ENCODE data around the gene RAET1G.
"Not testable (repeated sequence)": the region's sequence is repeated elsewhere in the genome, so short reads cannot be mapped to it uniquely, and the experiment has no call there.

Gene RAET1G, protein sequence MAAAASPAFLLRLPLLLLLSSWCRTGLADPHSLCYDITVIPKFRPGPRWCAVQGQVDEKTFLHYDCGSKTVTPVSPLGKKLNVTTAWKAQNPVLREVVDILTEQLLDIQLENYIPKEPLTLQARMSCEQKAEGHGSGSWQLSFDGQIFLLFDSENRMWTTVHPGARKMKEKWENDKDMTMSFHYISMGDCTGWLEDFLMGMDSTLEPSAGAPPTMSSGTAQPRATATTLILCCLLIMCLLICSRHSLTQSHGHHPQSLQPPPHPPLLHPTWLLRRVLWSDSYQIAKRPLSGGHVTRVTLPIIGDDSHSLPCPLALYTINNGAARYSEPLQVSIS

DNA sequence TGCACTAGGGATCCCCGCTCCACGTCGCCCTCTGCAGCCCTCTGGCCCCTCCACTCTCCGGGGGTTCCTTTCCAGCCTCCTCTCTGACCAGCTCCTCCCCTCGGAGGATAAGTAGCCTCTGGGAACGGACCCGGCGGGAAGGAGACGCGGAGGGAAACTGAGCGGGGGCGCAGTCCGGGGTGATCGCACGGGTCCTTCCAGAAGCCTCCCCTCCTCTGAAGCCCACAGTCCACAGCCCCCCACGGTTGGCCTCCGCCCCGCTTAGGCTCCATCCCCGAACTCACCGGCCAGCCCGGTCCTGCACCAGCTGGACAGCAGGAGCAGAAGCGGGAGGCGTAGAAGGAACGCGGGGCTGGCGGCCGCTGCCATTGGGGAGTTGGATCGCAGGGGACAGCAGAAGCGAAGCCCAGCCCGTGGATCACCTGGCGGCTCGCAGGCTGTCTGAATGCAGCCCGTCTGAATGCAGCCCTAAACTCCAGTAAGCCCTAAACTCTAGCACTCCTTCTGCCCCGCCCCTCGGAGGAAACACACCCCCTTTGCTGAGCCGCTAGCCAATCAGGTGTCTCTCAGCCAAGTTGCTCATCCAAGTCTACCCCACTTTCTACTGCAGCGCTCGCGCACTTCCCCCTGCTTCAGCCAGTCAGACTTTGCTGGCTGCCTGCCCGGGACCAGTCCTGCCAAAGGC lies at the start of gene RAET1G:
Gene RAET1G (minus strand): TSS at position 480 of the 685 bp plus-strand sequence. CDS start 111 bp downstream, at position 369.
- peak; percentile 76 for DNase-seq

DNA sequence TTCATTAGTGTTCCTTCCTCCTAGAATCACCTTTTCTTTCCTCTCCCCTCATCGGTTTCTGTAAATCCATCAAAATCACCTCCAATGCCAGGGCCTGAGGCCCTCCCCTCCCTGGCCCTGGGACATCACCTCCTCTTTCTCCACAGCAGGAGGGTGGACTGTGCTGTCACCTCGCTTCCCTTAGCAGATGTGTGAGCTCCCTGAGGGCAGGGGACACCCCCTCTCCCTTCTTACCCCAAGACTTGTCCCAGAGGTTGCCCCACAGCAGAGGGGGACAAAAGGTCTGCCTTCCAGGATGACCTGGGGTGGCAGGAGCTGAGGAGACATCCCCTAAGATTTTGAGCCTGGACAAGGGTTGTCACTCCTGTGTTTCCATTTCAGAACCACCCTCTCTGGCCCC lies 46.7 kb upstream of the RAET1G start:
- no peak for DNase-seq

DNA sequence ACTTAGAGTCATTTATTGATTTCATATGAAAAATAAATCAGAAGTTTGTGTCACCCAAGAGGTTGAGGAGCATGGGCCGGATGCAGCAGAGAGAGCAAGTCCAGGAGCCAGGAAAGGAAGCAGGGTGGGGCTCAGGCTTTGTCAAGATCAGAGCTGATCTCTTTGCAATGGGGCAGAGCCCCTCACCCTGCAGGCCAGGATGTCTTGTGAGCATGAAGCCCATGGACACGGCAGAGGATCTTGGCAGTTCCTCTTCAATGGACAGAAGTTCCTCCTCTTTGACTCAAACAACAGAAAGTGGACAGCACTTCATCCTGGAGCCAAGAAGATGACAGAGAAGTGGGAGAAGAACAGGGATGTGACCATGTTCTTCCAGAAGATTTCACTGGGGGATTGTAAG lies 46.0 kb upstream of the RAET1G start:
- DNase-seq, result not testable (repeated sequence)

- not testable (repeated sequence) for DNase-seq
These were observed 45.1 kb upstream of the RAET1G start for GRCh38 chr6:149967999-149968398.

- no peak for DNase-seq
These were observed 44.7 kb upstream of the RAET1G start for GRCh38 chr6:149967591-149967990.

DNA sequence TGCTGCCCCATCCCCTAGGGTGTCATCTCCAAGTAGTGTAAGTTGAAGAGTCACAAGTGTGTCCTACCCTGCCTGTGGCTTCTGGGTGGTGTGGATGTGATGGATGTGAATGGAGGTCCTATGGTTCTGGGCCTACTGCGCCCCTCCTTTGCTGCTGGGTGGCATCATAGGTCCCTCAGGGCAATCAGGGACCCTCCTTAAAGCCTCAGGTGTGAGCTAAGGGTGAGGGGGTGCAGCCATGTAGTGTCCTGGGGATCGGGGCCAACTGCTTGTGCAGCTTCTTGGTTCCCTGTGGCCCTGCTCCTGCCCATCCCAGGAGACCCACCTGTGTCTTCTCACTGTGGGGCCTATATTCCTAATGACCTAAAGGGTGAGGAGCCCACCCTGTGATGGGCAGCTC lies 43.4 kb upstream of the RAET1G start:
- not testable (repeated sequence) for DNase-seq

DNA sequence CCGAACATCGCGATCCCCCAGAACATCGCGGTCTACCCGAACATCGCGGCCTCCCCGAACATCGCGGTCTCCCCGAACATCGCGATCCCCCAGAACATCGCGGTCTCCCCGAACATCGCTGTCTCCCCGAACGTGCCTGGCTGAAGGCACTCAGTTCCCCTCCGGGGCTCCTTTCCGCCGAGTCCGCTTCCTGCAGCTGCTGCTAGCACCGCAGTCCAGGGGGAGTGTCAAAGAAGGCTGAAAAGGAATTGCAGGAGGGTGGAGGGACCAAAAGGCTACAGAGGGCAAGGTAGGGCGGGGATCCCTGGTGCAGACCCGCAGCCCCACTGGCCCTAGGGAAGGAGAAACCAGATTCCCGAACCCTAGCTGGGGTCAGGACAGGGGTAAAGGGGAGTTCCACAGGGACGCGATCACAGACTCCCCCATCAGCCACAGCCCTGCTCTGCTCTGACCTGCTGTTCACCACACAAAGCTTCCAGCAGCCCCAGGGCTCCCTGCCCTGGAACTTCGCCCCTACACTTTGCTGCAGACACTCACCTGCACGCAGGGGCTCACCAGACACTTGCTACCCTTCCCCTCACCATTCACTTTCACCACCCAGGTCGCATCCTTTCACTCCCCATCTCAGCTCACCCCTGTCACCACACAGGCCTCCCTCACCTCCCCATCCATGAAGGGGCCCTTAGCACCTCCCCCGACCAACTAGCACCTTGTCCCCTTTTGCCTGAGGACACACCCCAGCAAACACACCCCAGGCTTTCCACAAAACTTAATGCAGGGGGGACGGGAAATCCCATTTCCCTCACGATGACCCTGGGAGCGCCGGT lies 42.5 kb upstream of the RAET1G start:
- peak; percentile 28 for DNase-seq

DNA sequence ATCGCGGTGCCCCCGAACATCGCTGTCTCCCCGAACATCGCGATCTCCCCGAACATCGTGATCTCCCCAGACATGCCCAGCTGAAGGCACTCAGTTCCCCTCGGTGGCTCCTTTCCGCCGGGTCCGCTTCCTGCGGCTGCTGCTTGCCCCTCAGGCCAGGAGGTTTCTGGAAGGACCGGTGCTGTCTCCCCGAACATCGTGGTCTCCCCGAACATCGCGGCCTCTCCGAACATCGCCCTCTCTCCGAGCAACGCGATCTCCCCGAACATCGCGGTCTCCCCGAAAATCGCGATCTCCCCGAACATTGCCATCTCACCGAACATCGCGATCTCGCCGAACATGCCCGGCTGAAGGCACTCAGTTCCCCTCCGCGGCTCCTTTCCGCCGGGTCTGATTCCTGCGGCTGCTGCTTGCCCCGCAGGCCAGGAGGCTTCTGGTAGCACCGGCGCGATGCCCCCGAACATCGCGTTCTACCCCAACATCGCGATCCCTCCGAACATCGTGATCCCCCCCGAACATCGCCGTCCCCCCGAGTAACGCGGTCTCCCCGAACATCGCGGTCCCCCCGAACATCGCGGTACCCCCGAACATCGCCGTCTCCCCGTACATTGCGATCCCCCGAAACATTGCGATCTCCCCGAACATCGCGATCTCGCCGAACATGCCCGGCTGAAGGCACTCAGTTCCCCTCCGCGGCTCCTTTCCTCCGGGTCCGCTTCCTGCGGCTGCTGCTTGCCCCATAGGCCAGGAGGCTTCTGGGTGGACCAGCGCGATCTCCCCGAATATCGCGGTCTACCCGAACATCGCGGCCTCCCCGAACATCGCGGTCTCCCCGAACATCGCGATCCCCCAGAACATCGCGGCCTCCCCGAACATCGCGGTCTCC lies 41.6 kb upstream of the RAET1G start:
- peak; percentile 30 for DNase-seq

DNA sequence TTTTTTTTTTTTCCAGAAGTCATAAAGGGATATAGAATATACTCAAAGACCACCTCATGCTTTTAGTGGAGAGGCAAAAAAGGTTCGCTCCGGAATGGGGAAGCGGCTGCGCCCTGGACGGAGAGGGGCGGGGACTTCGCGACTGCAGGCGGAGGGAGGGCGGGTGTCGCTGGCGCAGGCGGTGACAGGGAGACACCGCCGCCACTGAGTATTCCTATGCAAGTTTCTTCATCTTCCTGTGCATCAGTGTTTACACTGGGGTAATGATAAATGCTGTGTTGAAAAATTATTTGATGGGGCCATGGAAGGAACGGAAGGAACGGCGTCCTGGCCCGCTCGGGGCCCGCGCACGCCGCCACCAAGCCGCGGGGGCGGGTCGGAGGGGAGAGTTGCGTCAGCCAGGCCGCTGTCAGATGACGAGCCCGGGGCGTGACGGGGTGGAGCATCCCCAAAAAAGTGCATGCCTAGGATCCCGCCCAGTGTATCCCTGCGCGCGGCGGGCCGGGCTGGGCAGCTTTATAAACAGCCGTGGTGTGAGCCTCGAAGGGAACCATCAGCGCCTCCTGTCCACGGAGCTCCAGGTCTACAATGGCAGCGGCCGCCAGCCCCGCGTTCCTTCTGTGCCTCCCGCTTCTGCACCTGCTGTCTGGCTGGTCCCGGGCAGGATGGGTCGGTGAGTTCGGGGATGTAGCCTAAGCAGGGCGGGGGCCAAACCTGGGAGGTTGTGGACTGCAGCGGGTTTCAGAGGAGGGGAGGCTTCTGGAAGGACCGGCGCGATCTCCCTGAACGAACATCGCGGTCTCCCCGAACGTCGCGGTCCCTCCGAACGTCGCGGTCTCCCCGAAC lies 40.8 kb upstream of the RAET1G start, which contains the start of gene ULBP1:
Gene ULBP1 (plus strand): TSS at position 482 of the 846 bp plus-strand sequence. CDS start 107 bp downstream, at position 589.
- peak; percentile 80 for DNase-seq

DNA sequence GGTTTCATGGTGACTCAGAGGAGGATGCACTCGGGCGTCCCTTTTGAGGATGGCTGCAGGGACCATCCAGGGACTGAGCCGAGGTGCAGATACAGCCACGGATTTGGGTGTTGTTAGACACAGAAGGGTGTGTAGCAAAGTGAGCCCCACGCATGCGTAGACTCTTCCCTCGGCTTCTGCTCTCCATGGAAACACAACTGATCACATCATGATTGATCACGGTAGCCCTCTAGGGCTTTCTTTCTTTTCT lies 40.2 kb upstream of the RAET1G start:
- DNase-seq, result peak; percentile 37

DNA sequence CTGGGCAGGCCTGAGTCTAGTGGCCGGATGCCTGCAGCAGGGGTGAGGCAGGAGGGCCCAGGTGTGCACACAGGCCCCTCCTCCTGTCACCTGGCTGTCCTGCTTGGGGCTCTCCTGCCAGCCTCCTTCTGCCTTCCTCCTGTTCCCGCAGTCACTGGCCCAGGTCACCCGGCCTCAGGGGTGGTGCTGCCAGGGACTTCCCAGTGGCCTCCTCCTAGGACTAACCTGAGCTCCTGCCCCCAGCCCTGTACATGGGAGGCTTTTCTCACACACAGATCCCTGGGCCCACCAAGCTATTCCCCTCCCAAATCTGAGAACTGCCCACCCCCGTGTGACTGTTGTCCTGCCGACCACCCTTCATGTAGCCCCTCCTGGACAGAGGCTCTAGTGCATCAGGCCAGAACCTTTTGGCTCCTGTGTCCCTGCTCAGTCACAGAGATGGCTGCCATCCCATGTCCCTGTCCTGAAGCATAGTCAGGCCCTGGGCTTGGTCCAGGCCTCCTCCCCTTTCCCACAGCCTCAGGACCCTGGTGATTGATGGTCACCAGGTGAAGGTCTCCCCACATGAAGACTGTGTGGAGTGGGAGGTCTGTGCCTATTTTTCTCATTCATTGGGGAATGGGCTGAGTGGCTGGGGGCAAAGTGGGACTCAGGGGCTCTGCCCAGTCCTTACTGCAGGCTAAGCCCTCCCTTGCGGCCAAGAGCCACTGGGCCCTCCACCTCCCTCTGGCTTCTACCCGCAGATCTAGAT lies 39.7 kb upstream of the RAET1G start:
- no peak for DNase-seq

- DNase-seq, result peak; percentile 30
These were observed 39.0 kb upstream of the RAET1G start for GRCh38 chr6:149961728-149962425.

DNA sequence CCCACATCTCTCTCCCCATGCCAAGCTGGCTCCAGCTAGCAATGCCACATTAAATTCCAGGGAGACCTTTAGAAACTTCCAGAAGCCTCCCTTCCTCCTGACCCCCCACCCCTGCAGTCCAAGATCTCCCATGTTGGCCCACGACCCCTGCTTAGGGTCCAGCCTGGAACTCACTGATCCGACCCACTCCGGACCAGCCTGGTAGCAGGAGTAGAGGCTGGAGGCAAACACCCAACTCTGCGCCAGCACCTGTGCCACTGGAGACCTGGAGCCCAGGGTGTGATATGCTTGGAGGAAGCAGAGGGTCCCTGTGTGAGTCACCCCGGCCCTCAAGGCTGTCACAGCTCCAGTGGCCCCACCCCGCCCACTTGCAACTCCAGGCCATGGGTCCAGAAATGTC lies 37.6 kb upstream of the RAET1G start:
- no peak for DNase-seq

DNA sequence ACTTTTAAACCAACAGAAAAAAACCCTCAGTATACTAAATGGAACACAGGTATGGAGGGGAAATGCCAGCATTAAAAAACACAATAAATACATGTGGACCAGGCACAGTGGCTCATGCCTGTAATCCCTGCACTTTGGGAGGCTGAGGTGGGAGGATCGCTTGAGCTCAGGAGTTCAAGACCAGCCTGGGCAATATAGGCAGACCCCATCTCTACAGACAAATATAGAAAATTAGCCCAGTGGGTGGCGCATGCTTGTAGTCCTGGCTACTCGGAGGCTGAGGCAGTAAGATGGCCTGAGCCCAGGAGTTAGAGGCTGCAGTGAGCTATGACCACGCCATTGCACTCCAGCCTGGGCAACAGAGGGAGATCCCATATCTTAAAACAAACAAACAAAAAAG lies 36.9 kb upstream of the RAET1G start:
- not testable (repeated sequence) for DNase-seq

GRCh38 chr6:149958124-149958523 lies 35.2 kb upstream of the RAET1G start:
- DNase-seq, result not testable (repeated sequence)

- DNase-seq, result not testable (repeated sequence)
These were observed 32.9 kb upstream of the RAET1G start for GRCh38 chr6:149955654-149956317.

- not testable (repeated sequence) for DNase-seq
These were observed 32.2 kb upstream of the RAET1G start for GRCh38 chr6:149954984-149955653.

GRCh38 chr6:149954328-149954983 lies 31.5 kb upstream of the RAET1G start:
- DNase-seq, result not testable (repeated sequence)

Measured in stimulated activated CD4-positive, alpha-beta T cell treated with anti-CD3 and anti-CD28 coated beads, Interleukin-12 subunit alpha, Interleukin-12 subunit beta, amount 100 ng/mL, for 4 hours (primary cell).